Subcutaneous abdominal adipose tissue (tissue), 5 donors: Measurements from ENCODE around the gene S100A7A.

Experiments used
- H3K27ac ChIP-seq: one replicate; pipeline ENCODE4 v1.7.0; 2013; ENCODE audit warnings: low read depth, mild to moderate bottlenecking, inconsistent platforms, low read length, moderate library complexity
- H3K27me3 ChIP-seq, 5 donors: one replicate each; pipeline ENCODE4 v1.7.0; 2013; ENCODE audit warnings: low read length in 5 of 5, inconsistent platforms in 1 of 5; ENCODE audit not compliant: control insufficient read depth in 5 of 5, insufficient read depth in 4 of 5
- H3K36me3 ChIP-seq, 5 donors: one replicate each; pipeline ENCODE4 v1.7.0; 2013; ENCODE audit warnings: low read length in 5 of 5; ENCODE audit not compliant: control insufficient read depth in 5 of 5, insufficient read depth in 5 of 5
- H3K4me1 ChIP-seq, 5 donors: one replicate each; pipeline ENCODE4 v1.7.0; 2013; ENCODE audit warnings: low read length in 5 of 5, mild to moderate bottlenecking in 3 of 5, moderate library complexity in 1 of 5; ENCODE audit not compliant: control insufficient read depth in 5 of 5, insufficient read depth in 5 of 5
- H3K4me3 ChIP-seq, 5 donors: one replicate each; pipeline ENCODE4 v1.7.0; 2013; ENCODE audit warnings: low read length in 5 of 5, low read depth in 1 of 5
- H3K9ac ChIP-seq, 5 donors: one replicate each; pipeline ENCODE4 v1.7.0; 2013; ENCODE audit warnings: low read length in 5 of 5, mild to moderate bottlenecking in 4 of 5, moderate library complexity in 3 of 5
- H3K9me3 ChIP-seq, 5 donors: one replicate each; pipeline ENCODE4 v1.7.0; 2013; ENCODE audit warnings: low read length in 5 of 5; ENCODE audit not compliant: control insufficient read depth in 5 of 5
- donor health status: healthy.
- donor health status: healthy.
- donor health status: healthy.
- donor health status: healthy.
- donor health status: healthy.

S100A7A gene

GRCh38 chr1:153384958-153385580, 31.3 kb upstream of the S100A7A start:
- Histone ChIP-seq H3K9me3 (peaks cover 0 to 16% (median 7%) of the 10 kb centered on the region in 5 donors), H3K36me3 (no peaks in the 10 kb centered on the region), H3K4me3 (no peak overlapping the region), H3K4me1 (peaks cover 0 to 8% (median 0%) of the 10 kb centered on the region in 5 donors), H3K27ac (no peak overlapping the region), H3K27me3 (no peaks in the 10 kb centered on the region), H3K9ac (no peak overlapping the region)

GRCh38 chr1:153386500-153386901, 29.8 kb upstream of the S100A7A start:
- Histone ChIP-seq H3K4me1 (peaks cover 0 to 14% (median 9%) of the 10 kb centered on the region in 5 donors), H3K36me3 (no peaks in the 10 kb centered on the region), H3K4me3 (no peak overlapping the region), H3K9ac (no peak overlapping the region), H3K9me3 (peaks cover 0 to 9% (median 2%) of the 10 kb centered on the region in 5 donors), H3K27me3 (peaks cover 0 to 3% (median 0%) of the 10 kb centered on the region in 5 donors), H3K27ac (no peak overlapping the region)

- H3K27ac ChIP-seq: no peak overlapping the region
- no peaks in the 10 kb centered on the region for H3K36me3 ChIP-seq
- no peak overlapping the region for H3K9ac ChIP-seq
- H3K4me3 ChIP-seq: no peak overlapping the region
- H3K27me3 ChIP-seq: peaks cover 0 to 3% (median 0%) of the 10 kb centered on the region in 5 donors
- peaks cover 0 to 6% (median 0%) of the 10 kb centered on the region in 5 donors for H3K9me3 ChIP-seq
- H3K4me1 ChIP-seq: peaks cover 0 to 14% (median 9%) of the 10 kb centered on the region in 5 donors
These were observed 29.3 kb upstream of the S100A7A start for GRCh38 chr1:153387001-153387400.

- no peaks in the 10 kb centered on the region for H3K36me3 ChIP-seq
- H3K27me3 ChIP-seq: peaks cover 0 to 3% (median 0%) of the 10 kb centered on the region in 5 donors
- no peak overlapping the region for H3K9ac ChIP-seq
- no peak overlapping the region for H3K4me3 ChIP-seq
- no peak overlapping the region for H3K27ac ChIP-seq
- peaks cover 0 to 1% (median 0%) of the 10 kb centered on the region in 5 donors for H3K9me3 ChIP-seq
- peaks cover 0 to 14% (median 9%) of the 10 kb centered on the region in 5 donors for H3K4me1 ChIP-seq
These were observed 28.5 kb upstream of the S100A7A start for GRCh38 chr1:153387785-153388184.

- H3K27me3 ChIP-seq: peaks cover 0 to 6% (median 4%) of the 10 kb centered on the region in 5 donors
- H3K4me1 ChIP-seq: peaks cover 0 to 14% (median 9%) of the 10 kb centered on the region in 5 donors
- no peak overlapping the region for H3K27ac ChIP-seq
- no peak overlapping the region for H3K4me3 ChIP-seq
- H3K36me3 ChIP-seq: no peaks in the 10 kb centered on the region
- no peaks in the 10 kb centered on the region for H3K9me3 ChIP-seq
- H3K9ac ChIP-seq: no peak overlapping the region
These were observed 26.9 kb upstream of the S100A7A start for GRCh38 chr1:153389401-153389800.

- Histone ChIP-seq H3K36me3 (no peaks in the 10 kb centered on the region), H3K4me1 (peaks cover 0 to 14% (median 8%) of the 10 kb centered on the region in 5 donors), H3K9ac (no peak overlapping the region), H3K27ac (no peak overlapping the region), H3K9me3 (no peaks in the 10 kb centered on the region), H3K27me3 (peaks cover 0 to 12% (median 8%) of the 10 kb centered on the region in 5 donors), H3K4me3 (no peak overlapping the region)
These were observed 26.1 kb upstream of the S100A7A start for GRCh38 chr1:153389973-153390879.

GRCh38 chr1:153390938-153391710, 25.2 kb upstream of the S100A7A start, which contains the start of gene S100A8:
Gene S100A8, minus strand, starts transcription at chr1:153391073. Its CDS starts 538 bp downstream, at chr1:153390535.
- peaks cover 0 to 18% (median 10%) of the 10 kb centered on the region in 5 donors for H3K27me3 ChIP-seq
- no peak within 1 kb of the TSS for H3K27ac ChIP-seq
- no peak within 1 kb of the TSS for H3K4me3 ChIP-seq
- H3K9me3 ChIP-seq: no peaks in the 10 kb centered on the region
- H3K9ac ChIP-seq: no peak within 1 kb of the TSS
- no peaks in the 10 kb centered on the region for H3K36me3 ChIP-seq
- H3K4me1 ChIP-seq: peaks cover 0 to 11% (median 8%) of the 10 kb centered on the region in 5 donors

GRCh38 chr1:153392258-153392657, 24.1 kb upstream of the S100A7A start:
- Histone ChIP-seq H3K4me1 (peaks cover 0 to 9% (median 8%) of the 10 kb centered on the region in 5 donors), H3K36me3 (no peaks in the 10 kb centered on the region), H3K4me3 (no peak overlapping the region), H3K27me3 (peaks cover 0 to 18% (median 14%) of the 10 kb centered on the region in 5 donors), H3K9me3 (no peaks in the 10 kb centered on the region), H3K9ac (no peak overlapping the region), H3K27ac (no peak overlapping the region)

GRCh38 chr1:153392822-153393221, 23.5 kb upstream of the S100A7A start:
- H3K4me3 ChIP-seq: no peak overlapping the region
- H3K27ac ChIP-seq: no peak overlapping the region
- H3K4me1 ChIP-seq: peaks cover 0 to 9% (median 8%) of the 10 kb centered on the region in 5 donors
- H3K27me3 ChIP-seq: peaks cover 0 to 19% (median 14%) of the 10 kb centered on the region in 5 donors
- H3K9me3 ChIP-seq: no peaks in the 10 kb centered on the region
- no peak overlapping the region for H3K9ac ChIP-seq
- no peaks in the 10 kb centered on the region for H3K36me3 ChIP-seq
